Liver (tissue), 3 donors: ENCODE measurements around the gene AFAP1.

ENCODE experiments used
- FOXA1 ChIP-seq: IDR thresholded peaks from 2 replicates; pipeline ENCODE4 v1.6.1; 2016; ENCODE audit warnings: antibody characterized with exemption
- JUND ChIP-seq, 2 donors: IDR thresholded peaks; 2 replicates each; pipeline ENCODE4 v1.6.1; 2016; ENCODE audit warnings: antibody characterized with exemption in 2 of 2
- RAD21 ChIP-seq, 2 donors: IDR thresholded peaks; 2 replicates each; pipeline ENCODE4 v1.6.1; 2016; ENCODE audit warnings: antibody characterized with exemption in 2 of 2, mild to moderate bottlenecking in 2 of 2
- REST ChIP-seq: IDR thresholded peaks from 2 replicates; pipeline ENCODE4 v1.6.1; 2016; ENCODE audit warnings: antibody characterized with exemption, mild to moderate bottlenecking
- RXRA ChIP-seq, 2 donors: IDR thresholded peaks; 2 replicates each; pipeline ENCODE4 v1.6.1; 2017 to 2018; ENCODE audit warnings: antibody characterized with exemption in 2 of 2, mild to moderate bottlenecking in 1 of 2
- SP1 ChIP-seq: IDR thresholded peaks from 2 replicates; pipeline ENCODE4 v1.6.1; 2018; ENCODE audit warnings: antibody characterized with exemption, mild to moderate bottlenecking
- YY1 ChIP-seq: IDR thresholded peaks from 2 replicates; pipeline ENCODE4 v1.6.1; 2016; ENCODE audit warnings: antibody characterized with exemption, mild to moderate bottlenecking
- ZBTB33 ChIP-seq: IDR thresholded peaks from 2 replicates; pipeline ENCODE4 v1.6.1; 2016; ENCODE audit warnings: antibody characterized with exemption
- TF ChIP-seq, protein P1 (sequence below): fragments of 150-350 bp; IDR thresholded peaks from 2 replicates; pipeline ENCODE4 v1.5.1; 2017; ENCODE audit warnings: improper control_type of control experiment, low read depth, low read length; ENCODE audit not compliant: missing input control
- TF ChIP-seq, protein P2 (sequence below): IDR thresholded peaks from 2 replicates; pipeline ENCODE4 v1.6.1; 2016; ENCODE audit warnings: antibody characterized with exemption
- donor health status: healthy.
- donor health status: healthy.

- TF ChIP-seq ZBTB33 (no peak), JUND (IDR thresholded peaks at IDR 0.05) (no peak), RXRA (IDR thresholded peaks at IDR 0.05) (no peak), YY1 (no peak), FOXA1 (no peak), REST (no peak), SP1 (no peak), RAD21 (IDR thresholded peaks at IDR 0.05) (no peak)
- TF ChIP-seq, protein P1, sequence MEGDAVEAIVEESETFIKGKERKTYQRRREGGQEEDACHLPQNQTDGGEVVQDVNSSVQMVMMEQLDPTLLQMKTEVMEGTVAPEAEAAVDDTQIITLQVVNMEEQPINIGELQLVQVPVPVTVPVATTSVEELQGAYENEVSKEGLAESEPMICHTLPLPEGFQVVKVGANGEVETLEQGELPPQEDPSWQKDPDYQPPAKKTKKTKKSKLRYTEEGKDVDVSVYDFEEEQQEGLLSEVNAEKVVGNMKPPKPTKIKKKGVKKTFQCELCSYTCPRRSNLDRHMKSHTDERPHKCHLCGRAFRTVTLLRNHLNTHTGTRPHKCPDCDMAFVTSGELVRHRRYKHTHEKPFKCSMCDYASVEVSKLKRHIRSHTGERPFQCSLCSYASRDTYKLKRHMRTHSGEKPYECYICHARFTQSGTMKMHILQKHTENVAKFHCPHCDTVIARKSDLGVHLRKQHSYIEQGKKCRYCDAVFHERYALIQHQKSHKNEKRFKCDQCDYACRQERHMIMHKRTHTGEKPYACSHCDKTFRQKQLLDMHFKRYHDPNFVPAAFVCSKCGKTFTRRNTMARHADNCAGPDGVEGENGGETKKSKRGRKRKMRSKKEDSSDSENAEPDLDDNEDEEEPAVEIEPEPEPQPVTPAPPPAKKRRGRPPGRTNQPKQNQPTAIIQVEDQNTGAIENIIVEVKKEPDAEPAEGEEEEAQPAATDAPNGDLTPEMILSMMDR: no peak
- TF ChIP-seq, protein P2, sequence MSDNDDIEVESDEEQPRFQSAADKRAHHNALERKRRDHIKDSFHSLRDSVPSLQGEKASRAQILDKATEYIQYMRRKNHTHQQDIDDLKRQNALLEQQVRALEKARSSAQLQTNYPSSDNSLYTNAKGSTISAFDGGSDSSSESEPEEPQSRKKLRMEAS: no peak
These were observed 227.5 kb downstream of the AFAP1 start for GRCh38 chr4:7712021-7712671.
